ENCODE measurements around the gene TUSC2. TPM values are rescaled to one million over a fixed set of nuclear protein-coding genes. Genes with fewer than 3 reads are reported as not detected.

Gene TUSC2
- total RNA-seq, 1 experiment from 2014 or later: 38.3 TPM

DNA sequence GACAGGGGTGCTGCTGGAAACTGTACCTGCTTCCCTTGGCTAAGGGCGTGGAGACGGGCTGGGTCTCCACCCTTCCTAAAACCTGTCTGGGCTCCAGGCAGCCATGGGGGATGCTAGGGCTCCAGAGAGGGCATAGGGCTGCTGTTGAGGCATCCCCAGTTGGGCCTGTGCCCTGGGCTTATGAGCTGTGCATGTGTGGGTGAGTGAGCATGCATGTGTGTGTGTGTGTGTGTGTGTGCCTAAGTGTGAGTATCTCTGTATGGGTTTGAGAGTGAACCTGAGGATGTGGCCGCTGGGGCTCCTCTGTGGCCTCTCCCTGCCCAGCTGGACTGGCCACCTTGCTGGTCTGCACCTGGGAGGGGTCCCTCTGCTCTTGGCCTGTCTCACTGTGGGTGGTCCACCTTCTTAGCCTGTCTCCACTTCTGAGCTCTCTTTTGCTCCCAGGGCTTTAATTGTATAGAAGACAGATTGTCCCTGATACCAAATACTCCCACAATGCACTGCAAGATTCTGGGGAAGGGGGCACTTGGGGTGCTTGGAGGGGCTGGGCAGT lies 43.2 kb upstream of the TUSC2 start:
- TF ChIP-seq, protein P1, sequence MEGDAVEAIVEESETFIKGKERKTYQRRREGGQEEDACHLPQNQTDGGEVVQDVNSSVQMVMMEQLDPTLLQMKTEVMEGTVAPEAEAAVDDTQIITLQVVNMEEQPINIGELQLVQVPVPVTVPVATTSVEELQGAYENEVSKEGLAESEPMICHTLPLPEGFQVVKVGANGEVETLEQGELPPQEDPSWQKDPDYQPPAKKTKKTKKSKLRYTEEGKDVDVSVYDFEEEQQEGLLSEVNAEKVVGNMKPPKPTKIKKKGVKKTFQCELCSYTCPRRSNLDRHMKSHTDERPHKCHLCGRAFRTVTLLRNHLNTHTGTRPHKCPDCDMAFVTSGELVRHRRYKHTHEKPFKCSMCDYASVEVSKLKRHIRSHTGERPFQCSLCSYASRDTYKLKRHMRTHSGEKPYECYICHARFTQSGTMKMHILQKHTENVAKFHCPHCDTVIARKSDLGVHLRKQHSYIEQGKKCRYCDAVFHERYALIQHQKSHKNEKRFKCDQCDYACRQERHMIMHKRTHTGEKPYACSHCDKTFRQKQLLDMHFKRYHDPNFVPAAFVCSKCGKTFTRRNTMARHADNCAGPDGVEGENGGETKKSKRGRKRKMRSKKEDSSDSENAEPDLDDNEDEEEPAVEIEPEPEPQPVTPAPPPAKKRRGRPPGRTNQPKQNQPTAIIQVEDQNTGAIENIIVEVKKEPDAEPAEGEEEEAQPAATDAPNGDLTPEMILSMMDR (IDR thresholded peaks at IDR 0.05; ENCODE audit: insufficient read depth in 1 of 2, low read depth in 1 of 2, low read length in 1 of 2, severe bottlenecking in 1 of 2, unreplicated experiment in 1 of 2): no peak
- no peaks in the 10 kb centered on the region for H3K4me1 Mint-ChIP-seq (ENCODE audit: low read depth, unreplicated experiment)
- no peak overlapping the region for H3K27ac Mint-ChIP-seq (ENCODE audit: unreplicated experiment)

DNA sequence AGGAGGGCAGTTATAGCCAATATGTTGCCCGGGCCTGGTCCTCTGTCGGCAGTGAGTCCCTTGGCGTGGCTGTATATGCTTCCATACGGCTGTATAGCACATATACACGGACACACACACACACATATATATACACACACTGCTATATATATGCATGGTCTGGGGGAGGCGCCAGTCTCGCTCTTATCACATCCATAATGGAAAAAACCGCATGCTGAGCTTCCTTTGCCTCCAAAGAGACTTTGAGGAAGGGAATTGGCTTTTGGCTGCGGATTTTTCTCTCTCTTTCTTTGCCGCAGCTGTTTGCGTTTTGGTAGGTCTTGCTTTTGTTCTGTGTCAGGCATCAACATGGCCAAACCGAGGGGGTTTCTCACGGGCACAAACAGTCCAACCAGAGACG lies 42.6 kb upstream of the TUSC2 start:
- H3K9me3 ChIP-seq: no peaks in the 10 kb centered on the region
- no peak overlapping the region for H3K4me3 ChIP-seq (ENCODE audit: low read depth, low read length)
- ChIA-PET POLR2A (no interaction called here), CTCF (interaction anchor here (0.6 to 1.0 kb wide), 4 partner anchors 11 to 241 kb away, joined by 3 to 14 read pairs (median 4); partner anchors contain the start of gene CISH)
- peak in 1 of 2 experiments; percentile 28 for DNase-seq
- no TSS peak for BruUV-seq (replicated peaks)
- H3K27me3 Mint-ChIP-seq (ENCODE audit: insufficient read depth, unreplicated experiment): peaks cover 15% of the 10 kb centered on the region
- no peaks in the 10 kb centered on the region for H3K36me3 Mint-ChIP-seq (ENCODE audit: insufficient read depth, unreplicated experiment)
- H3K4me1 ChIP-seq: 0 out of 2 replicates have a peak, but pooled peaks cover 2% of the 10 kb centered on the region
- H3K4me1 Mint-ChIP-seq (ENCODE audit: low read depth, unreplicated experiment): no peaks in the 10 kb centered on the region
- H3K36me3 ChIP-seq (ENCODE audit: control insufficient read depth, insufficient read depth, low read length): no peaks in the 10 kb centered on the region
- no peaks in the 10 kb centered on the region for H3K27me3 ChIP-seq (replicated peaks; ENCODE audit: control insufficient read depth, insufficient read depth, low read length)
- TF ChIP-seq, protein P1 (IDR thresholded peaks at IDR 0.05; ENCODE audit: insufficient read depth in 1 of 2, low read depth in 1 of 2, low read length in 1 of 2, severe bottlenecking in 1 of 2, unreplicated experiment in 1 of 2): no peak
- no peaks in the 10 kb centered on the region for H3K9me3 Mint-ChIP-seq (ENCODE audit: unreplicated experiment)
- H3K4me3 Mint-ChIP-seq (ENCODE audit: unreplicated experiment): no peak overlapping the region
- intact Hi-C loops (cut with micrococcal nuclease; ENCODE audit: unreplicated experiment): no loop called here
- H3K27ac Mint-ChIP-seq (ENCODE audit: unreplicated experiment): no peak overlapping the region

More for the DNA sequence above, 43.2 kb upstream of the TUSC2 start:
- Histone ChIP-seq H3K36me3 (ENCODE audit: control insufficient read depth, insufficient read depth, low read length) (no peaks in the 10 kb centered on the region), H3K9me3 (no peaks in the 10 kb centered on the region), H3K4me3 (ENCODE audit: low read depth, low read length) (no peak overlapping the region), H3K4me1 (no peaks in the 10 kb centered on the region), H3K27me3 (replicated peaks; ENCODE audit: control insufficient read depth, insufficient read depth, low read length) (no peaks in the 10 kb centered on the region)
- no peaks in the 10 kb centered on the region for H3K36me3 Mint-ChIP-seq (ENCODE audit: insufficient read depth, unreplicated experiment)
- H3K9me3 Mint-ChIP-seq (ENCODE audit: unreplicated experiment): no peaks in the 10 kb centered on the region
- H3K4me3 Mint-ChIP-seq (ENCODE audit: unreplicated experiment): no peak overlapping the region
- BruUV-seq (replicated peaks): no TSS peak
- ChIA-PET POLR2A (no interaction called here), CTCF (interaction anchor here (0.5 to 1.0 kb wide), 6 partner anchors 10 to 1776 kb away, joined by 3 to 14 read pairs (median 4); partner anchors contain the start of gene CISH)
- intact Hi-C loops (cut with micrococcal nuclease; ENCODE audit: unreplicated experiment): no loop called here
- no peak for DNase-seq
- H3K27me3 Mint-ChIP-seq (ENCODE audit: insufficient read depth, unreplicated experiment): peaks cover 14% of the 10 kb centered on the region

GRCh38 chr3:50369012-50369670 lies 41.1 kb upstream of the TUSC2 start:
- Mint-ChIP-seq H3K27me3 (ENCODE audit: insufficient read depth, unreplicated experiment) (peaks cover 15% of the 10 kb centered on the region), H3K4me1 (ENCODE audit: low read depth, unreplicated experiment) (no peaks in the 10 kb centered on the region), H3K36me3 (ENCODE audit: insufficient read depth, unreplicated experiment) (no peaks in the 10 kb centered on the region), H3K4me3 (ENCODE audit: unreplicated experiment) (no peak overlapping the region), H3K9me3 (ENCODE audit: unreplicated experiment) (no peaks in the 10 kb centered on the region), H3K27ac (ENCODE audit: unreplicated experiment) (no peak overlapping the region)
- ChIA-PET CTCF (no interaction called here), POLR2A (no interaction called here)
- TF ChIP-seq, protein P1 (IDR thresholded peaks at IDR 0.05; ENCODE audit: insufficient read depth in 1 of 2, low read depth in 1 of 2, low read length in 1 of 2, severe bottlenecking in 1 of 2, unreplicated experiment in 1 of 2): no peak
- BruUV-seq (replicated peaks): no TSS peak
- intact Hi-C loops (cut with micrococcal nuclease; ENCODE audit: unreplicated experiment): no loop called here
- H3K9me3 ChIP-seq: no peaks in the 10 kb centered on the region
- DNase-seq: no peak
- H3K36me3 ChIP-seq (ENCODE audit: control insufficient read depth, insufficient read depth, low read length): no peaks in the 10 kb centered on the region
- H3K4me3 ChIP-seq (ENCODE audit: low read depth, low read length): no peak overlapping the region
- no peaks in the 10 kb centered on the region for H3K27me3 ChIP-seq (replicated peaks; ENCODE audit: control insufficient read depth, insufficient read depth, low read length)
- 0 out of 2 replicates have a peak, but pooled peaks cover 5% of the 10 kb centered on the region for H3K4me1 ChIP-seq
